PC-9 (cell line): ENCODE data around the gene GAS2L1. TPM values are rescaled to one million over a fixed set of nuclear protein-coding genes. Genes with fewer than 3 reads are reported as not detected.

Experiments
- BruUV-seq: library from RNA; stranded (reverse); fragments of 400-500 nt; replicated peaks from 2 replicates; lab custom pipeline; 2021; lab: Mats Ljungman, UMichigan
- CTCF ChIA-PET: fragments of 300-600 bp; sonication (Branson Sonifier 250); formaldehyde crosslinking; loops from one replicate; lab custom pipeline; 2022; ENCODE audit warnings: antibody characterized with exemption; lab: Charles Lee
- POLR2A ChIA-PET: fragments of 300-600 bp; sonication (Branson Sonifier 250); formaldehyde crosslinking; loops from one replicate; lab custom pipeline; 2022; ENCODE audit warnings: antibody characterized with exemption; ENCODE audit not compliant: unreplicated experiment; lab: Charles Lee
- DNase-seq, 2 experiments: peaks; one replicate each; pipeline versions ENCODE4 v3.0.0 to v3.0.0-alpha.2; 2015 to 2022; ENCODE audit warnings: mixed read lengths in 1 of 2
- H2AFZ ChIP-seq: fragments of 200-600 bp; sonication (generic); 2 replicates; pipeline ENCODE4 v1.8.1; 2017; ENCODE audit warnings: antibody characterized with exemption
- H3F3A ChIP-seq: fragments of 200-600 bp; sonication (generic); 2 replicates; pipeline ENCODE4 v1.8.1; 2017; ENCODE audit warnings: antibody characterized with exemption, mild to moderate bottlenecking, low read depth; ENCODE audit not compliant: insufficient read depth
- H3K27ac ChIP-seq: fragments of 200-600 bp; sonication (generic); 2 replicates; pipeline ENCODE4 v1.6.1; 2016; ENCODE audit warnings: mixed run types
- H3K27me3 ChIP-seq: fragments of 200-600 bp; sonication (generic); 2 replicates; pipeline ENCODE4 v1.6.1; 2016; ENCODE audit warnings: low read depth, mixed run types; ENCODE audit not compliant: insufficient read depth
- H3K36me3 ChIP-seq: fragments of 200-600 bp; sonication (generic); 2 replicates; pipeline ENCODE4 v1.6.1; 2016; ENCODE audit warnings: low read depth, mixed run types
- H3K4me1 ChIP-seq: fragments of 200-600 bp; sonication (generic); replicated peaks from 2 replicates; pipeline ENCODE4 v1.6.1; 2016; ENCODE audit warnings: mixed run types; ENCODE audit not compliant: insufficient read depth
- H3K4me2 ChIP-seq: fragments of 200-600 bp; sonication (generic); 2 replicates; pipeline ENCODE4 v1.6.1; 2017; ENCODE audit warnings: mixed run types
- H3K4me3 ChIP-seq: fragments of 200-600 bp; sonication (generic); 2 replicates; pipeline ENCODE4 v1.6.1; 2016; ENCODE audit warnings: mixed run types
- H3K79me2 ChIP-seq: fragments of 200-600 bp; sonication (generic); 2 replicates; pipeline ENCODE4 v1.6.1; 2017; ENCODE audit warnings: low read depth, mixed run types
- H3K9me2 ChIP-seq: fragments of 200-600 bp; sonication (generic); 2 replicates; pipeline ENCODE4 v1.8.1; 2017; ENCODE audit warnings: mild to moderate bottlenecking; ENCODE audit not compliant: insufficient read depth
- H3K9me3 ChIP-seq: fragments of 200-600 bp; sonication (generic); 2 replicates; pipeline ENCODE4 v1.8.1; 2016; ENCODE audit warnings: low read depth; ENCODE audit not compliant: insufficient read depth
- H4K20me1 ChIP-seq: fragments of 200-600 bp; sonication (generic); 2 replicates; pipeline ENCODE4 v1.8.1; 2017; ENCODE audit not compliant: insufficient read depth
- CTCF ChIP-seq: fragments of 200-600 bp; sonication (generic); conservative IDR thresholded peaks from 2 replicates; pipeline ENCODE4 v1.6.1; 2017; ENCODE audit warnings: mixed run types, antibody characterized with exemption, mild to moderate bottlenecking, moderate library complexity
- EZH2 ChIP-seq: fragments of 200-600 bp; sonication (generic); IDR thresholded peaks from 2 replicates; pipeline ENCODE4 v1.8.0; 2017; ENCODE audit warnings: antibody characterized with exemption, low read depth
- intact Hi-C: fragments of 100-400 bp; cut with micrococcal nuclease; formaldehyde crosslinking; loops from one replicate; pipeline ENCODE4 v1.10.0; 2022; ENCODE audit not compliant: unreplicated experiment
- total RNA-seq: library from RNA; stranded (reverse); gene quantifications from 2 replicates; pipeline ENCODE4 v1.2.3, GENCODE V29; 2021

Gene GAS2L1
- total RNA-seq, 1 experiment from 2014 or later = 15.2 TPM

GRCh38 chr22:29338398-29338797, 31.9 kb downstream of the GAS2L1 start:
- Histone ChIP-seq H3K4me1 (peaks cover 15% of the 10 kb centered on the region), H4K20me1 (peaks cover 6% of the 10 kb centered on the region), H3K27ac (no peak overlapping the region), H3K79me2 (no peaks in the 10 kb centered on the region), H3K4me2 (no peak overlapping the region), H3K9me2 (no peaks in the 10 kb centered on the region), H3K4me3 (no peak overlapping the region), H3K36me3 (peaks cover 6% of the 10 kb centered on the region; the same call in 1 of the 2 replicates), H3K27me3 (no peaks in the 10 kb centered on the region), H2AFZ (no peak overlapping the region), H3F3A (peaks cover 4% of the 10 kb centered on the region; the same call in 1 of the 2 replicates), H3K9me3 (no peaks in the 10 kb centered on the region)
- no TSS peak for BruUV-seq
- TF ChIP-seq EZH2 = no peak
- TF ChIP-seq CTCF = no peak
- ChIA-PET CTCF (no interaction called here), POLR2A (no interaction called here)
- no peak for DNase-seq
- intact Hi-C loops = no loop called here

- intact Hi-C loops = loop anchor here (5.0 kb wide), 1 partner anchor 38 kb away; no protein-coding TSS in a partner anchor
- Histone ChIP-seq H3K4me2 (no peak overlapping the region), H3K4me3 (no peak overlapping the region)
Measured at GRCh38 chr22:29339381-29340235, 33.2 kb downstream of the GAS2L1 start.

GRCh38 chr22:29340566-29340965, 34.1 kb downstream of the GAS2L1 start:
- peaks cover 11% of the 10 kb centered on the region for H4K20me1 ChIP-seq
- H3K9me2 ChIP-seq = no peaks in the 10 kb centered on the region
- no peaks in the 10 kb centered on the region for H3K27me3 ChIP-seq
- H3K79me2 ChIP-seq = no peaks in the 10 kb centered on the region
- peaks cover 37% of the 10 kb centered on the region for H3K4me1 ChIP-seq
- no peak for DNase-seq
- H2AFZ ChIP-seq = no peak overlapping the region
- TF ChIP-seq EZH2 = no peak
- no peak for TF ChIP-seq CTCF
- CTCF ChIA-PET = no interaction called here
- H3K4me3 ChIP-seq = no peak overlapping the region
- peaks cover 23% of the 10 kb centered on the region for H3F3A ChIP-seq
- no peak overlapping the region for H3K27ac ChIP-seq
- BruUV-seq = no TSS peak
- no peak overlapping the region for H3K4me2 ChIP-seq
- H3K9me3 ChIP-seq = no peaks in the 10 kb centered on the region
- intact Hi-C loops = loop anchor here (5.0 kb wide), 1 partner anchor 37 kb away; no protein-coding TSS in a partner anchor
- POLR2A ChIA-PET = no interaction called here
- H3K36me3 ChIP-seq = 0 out of 2 replicates have a peak, but pooled peaks cover 6% of the 10 kb centered on the region

More at GRCh38 chr22:29339381-29340235, 33.2 kb downstream of the GAS2L1 start:
- Histone ChIP-seq H3K27ac (no peak overlapping the region), H3F3A (peaks cover 14% of the 10 kb centered on the region), H4K20me1 (peaks cover 11% of the 10 kb centered on the region), H3K4me1 (peaks cover 27% of the 10 kb centered on the region), H3K9me2 (no peaks in the 10 kb centered on the region), H3K79me2 (no peaks in the 10 kb centered on the region), H3K9me3 (no peaks in the 10 kb centered on the region), H2AFZ (no peak overlapping the region), H3K36me3 (peaks cover 6% of the 10 kb centered on the region; the same call in 1 of the 2 replicates), H3K27me3 (no peaks in the 10 kb centered on the region)
- DNase-seq = no peak
- ChIA-PET POLR2A (no interaction called here), CTCF (no interaction called here)
- BruUV-seq = no TSS peak
- TF ChIP-seq CTCF (no peak), EZH2 (no peak)
